Measurements from ENCODE around the gene DDAH2. TPM values are rescaled to one million over a fixed set of nuclear protein-coding genes. Genes with fewer than 3 reads are reported as not detected.
A peak's percentile ranks its signal among the peaks of the same experiment; 100 is the strongest.

Gene DDAH2
- total RNA-seq, 1 experiment from 2014 or later: 43.4 TPM

- peak overlapping the region; percentile 90 for H3K27ac ChIP-seq (ENCODE audit: low read depth, low read length)
- H3K4me1 ChIP-seq (ENCODE audit: control insufficient read depth in 1 of 2, insufficient read depth in 2 of 2, low read length in 2 of 2): peaks cover 41 to 67% of the 10 kb centered on the region in 2 experiments
- no TSS peak for BruUV-seq (replicated peaks)
- CTCF ChIA-PET: interaction anchor here (1.1 to 3.6 kb wide), 5 partner anchors 8 to 73 kb away, joined by 4 to 25 read pairs (median 9); partner anchors contain the start of genes DDAH2, GPANK1 and LY6G5C
- H3K9ac ChIP-seq (ENCODE audit: low read length): peak overlapping the region; percentile 82
- no peak for DNase-seq (ENCODE audit: low read depth, low spot score)
- H3K79me2 ChIP-seq (ENCODE audit: insufficient read depth, low read length): peaks cover 60% of the 10 kb centered on the region
- POLR2A ChIA-PET: interaction anchor here (0.6 to 4.3 kb wide), 12 partner anchors 15 to 196 kb away, joined by 3 to 21 read pairs (median 4); partner anchors contain the start of genes ABHD16A, CSNK2B, DDX39B and GPANK1
- peak overlapping the region; percentile 37 to 92 for H3K4me3 ChIP-seq (replicated peaks in 1 of 2; ENCODE audit: low read depth in 1 of 2, low read length in 2 of 2)
- no peaks in the 10 kb centered on the region for H3K9me2 ChIP-seq (ENCODE audit: insufficient read depth)
- intact Hi-C loops (cut with micrococcal nuclease): loop anchor here (5.0 kb wide), 2 partner anchors 70 to 95 kb away; partner anchors contain the start of genes CSNK2B and LY6G5B
- ATAC-seq: no peak
- H3K9me3 ChIP-seq (ENCODE audit: control insufficient read depth in 1 of 2, insufficient read depth in 1 of 2, low read depth in 1 of 2, low read length in 2 of 2): no peaks in the 10 kb centered on the region
- no peak for TF ChIP-seq YY1 (IDR thresholded peaks at IDR 0.05; ENCODE audit: extremely low read depth, insufficient replicate concordance, low read depth, low read length)
- no peak for TF ChIP-seq SIN3A (IDR thresholded peaks at IDR 0.05; ENCODE audit: low read depth)
- H4K20me1 ChIP-seq (ENCODE audit: insufficient read depth): no peaks in the 10 kb centered on the region; the same call in 1 of the 2 replicates
- RAD21 ChIA-PET (ENCODE audit: low non-redundant PET in 1 of 2, low total read pairs in 2 of 2, uncharacterized antibody in 2 of 2, unreplicated experiment in 2 of 2): no interaction called here
- no peak overlapping the region for H2AFZ ChIP-seq (ENCODE audit: low read depth, low read length, poor library complexity, severe bottlenecking)
- peaks cover 20 to 28% of the 10 kb centered on the region in 2 experiments for H3K36me3 ChIP-seq (ENCODE audit: control insufficient read depth in 1 of 2, insufficient read depth in 2 of 2, low read length in 2 of 2)
- H3K27me3 ChIP-seq (ENCODE audit: insufficient read depth, low read length): no peaks in the 10 kb centered on the region
- peak overlapping the region; percentile 83 for H3K4me2 ChIP-seq (ENCODE audit: low read length)
Observed at GRCh38 chr6:31737315-31737990, 8.4 kb upstream of the DDAH2 start.

- ATAC-seq (no peak), DNase-seq (ENCODE audit: low read depth, low spot score) (no peak)
- intact Hi-C loops (cut with micrococcal nuclease): loop anchor here (5.0 kb wide), 2 partner anchors 70 to 95 kb away; partner anchors contain the start of genes CSNK2B and LY6G5B
- Histone ChIP-seq H2AFZ (ENCODE audit: low read depth, low read length, poor library complexity, severe bottlenecking) (no peak overlapping the region), H3K79me2 (ENCODE audit: insufficient read depth, low read length) (peaks cover 63% of the 10 kb centered on the region), H3K4me2 (ENCODE audit: low read length) (peak overlapping the region; percentile 83), H4K20me1 (ENCODE audit: insufficient read depth) (no peaks in the 10 kb centered on the region; the same call in 1 of the 2 replicates), H3K9ac (ENCODE audit: low read length) (peak overlapping the region; percentile 82), H3K4me3 (replicated peaks in 1 of 2; ENCODE audit: low read depth in 1 of 2, low read length in 2 of 2) (peak overlapping the region; percentile 74 to 91), H3K27me3 (ENCODE audit: insufficient read depth, low read length) (no peaks in the 10 kb centered on the region), H3K27ac (ENCODE audit: low read depth, low read length) (peak overlapping the region; percentile 95), H3K36me3 (ENCODE audit: control insufficient read depth in 1 of 2, insufficient read depth in 2 of 2, low read length in 2 of 2) (peaks cover 23 to 28% of the 10 kb centered on the region in 2 experiments), H3K9me3 (ENCODE audit: control insufficient read depth in 1 of 2, insufficient read depth in 1 of 2, low read depth in 1 of 2, low read length in 2 of 2) (no peaks in the 10 kb centered on the region), H3K4me1 (ENCODE audit: control insufficient read depth in 1 of 2, insufficient read depth in 2 of 2, low read length in 2 of 2) (peaks cover 41 to 67% of the 10 kb centered on the region in 2 experiments), H3K9me2 (ENCODE audit: insufficient read depth) (no peaks in the 10 kb centered on the region)
- no TSS peak for BruUV-seq (replicated peaks)
- CTCF ChIA-PET: interaction anchor here (0.9 kb wide), 1 partner anchor 24 kb away, joined by 4 read pairs; no protein-coding TSS in a partner anchor
- POLR2A ChIA-PET: interaction anchor here (0.6 to 4.3 kb wide), 8 partner anchors 16 to 99 kb away, joined by 3 to 21 read pairs (median 4); partner anchors contain the start of genes ABHD16A, CSNK2B, GPANK1 and HSPA1B
- RAD21 ChIA-PET (ENCODE audit: low non-redundant PET in 1 of 2, low total read pairs in 2 of 2, uncharacterized antibody in 2 of 2, unreplicated experiment in 2 of 2): no interaction called here
- TF ChIP-seq ATF3 (IDR thresholded peaks at IDR 0.05): no peak
- TF ChIP-seq JUND (IDR thresholded peaks at IDR 0.05): no peak
- no peak for TF ChIP-seq POLR2AphosphoS5 (IDR thresholded peaks at IDR 0.05; ENCODE audit: low read depth, low read length)
- no peak for TF ChIP-seq ZNF274 (IDR thresholded peaks at IDR 0.05; ENCODE audit: low read depth, low read length)
- TF ChIP-seq CTCF (IDR thresholded peaks at IDR 0.05 in 2 of 3, conservative IDR thresholded peaks at IDR 0.05 in 1 of 3; ENCODE audit: borderline replicate concordance in 1 of 3, insufficient read depth in 1 of 3, low read depth in 2 of 3, low read length in 2 of 3): no peak
- no peak for TF ChIP-seq REST (IDR thresholded peaks at IDR 0.05; ENCODE audit: low read depth)
- no peak for TF ChIP-seq RAD21 (IDR thresholded peaks at IDR 0.05; ENCODE audit: low read depth)
- no peak for TF ChIP-seq SP1 (IDR thresholded peaks at IDR 0.05; ENCODE audit: low read depth)
- TF ChIP-seq SIN3A (IDR thresholded peaks at IDR 0.05; ENCODE audit: low read depth): no peak
- no peak for TF ChIP-seq CBX3 (IDR thresholded peaks at IDR 0.05; ENCODE audit: low read depth)
Observed at GRCh38 chr6:31736768-31737314, 7.7 kb upstream of the DDAH2 start.
